Keratinocyte (primary cell): ENCODE data around the gene IQCK. TPM values are rescaled to one million over a fixed set of nuclear protein-coding genes. Genes with fewer than 3 reads are reported as not detected.
A peak's percentile ranks its signal among the peaks of the same experiment; 100 is the strongest.
"Not testable (repeated sequence)": the region's sequence is repeated elsewhere in the genome, so short reads cannot be mapped to it uniquely, and the experiment has no call there.

Source experiments
- DNase-seq: peaks from one replicate; pipeline ENCODE4 v3.0.0-alpha.2; 2011; ENCODE audit warnings: low read depth, missing footprints, low spot score
- FAIRE-seq: peaks from 2 replicates; lab custom pipeline; 2011; peaks lifted over from hg19 to GRCh38; lab: Jason Lieb, UNC
- H2AFZ ChIP-seq: 2 replicates; pipeline ENCODE4 v1.6.0; 2012; ENCODE audit warnings: low read length, control low read depth, inconsistent platforms; ENCODE audit not compliant: control insufficient read depth
- H3K27ac ChIP-seq: 2 replicates; pipeline ENCODE4 v1.5.1; 2011; ENCODE audit warnings: low read length; ENCODE audit not compliant: control insufficient read depth, insufficient read depth
- H3K27me3 ChIP-seq: 3 replicates; pipeline ENCODE4 v1.6.0; 2011; ENCODE audit warnings: low read length; ENCODE audit not compliant: control insufficient read depth, insufficient read depth; ENCODE audit errors: extremely low read depth
- H3K36me3 ChIP-seq, 2 experiments: 2 replicates in 1 of 2; 3 replicates in 1 of 2; pipeline ENCODE4 v1.5.1; 2011; ENCODE audit warnings: low read length in 2 of 2, mild to moderate bottlenecking in 1 of 2; ENCODE audit not compliant: control insufficient read depth in 2 of 2, insufficient read depth in 2 of 2; ENCODE audit errors: extremely low read depth in 1 of 2
- H3K4me1 ChIP-seq: 3 replicates; pipeline ENCODE4 v1.5.1; 2011; ENCODE audit warnings: low read length; ENCODE audit not compliant: control insufficient read depth, insufficient read depth; ENCODE audit errors: extremely low read depth
- H3K4me2 ChIP-seq: 3 replicates; pipeline ENCODE4 v1.6.0; 2011; ENCODE audit warnings: low read depth, low read length; ENCODE audit not compliant: control insufficient read depth, insufficient read depth; ENCODE audit errors: extremely low read depth
- H3K4me3 ChIP-seq, 3 experiments: fragments of 200-600 bp in 1 of 3; sonication (generic) in 1 of 3; 2 replicates in 2 of 3; 3 replicates in 1 of 3; pipeline ENCODE4 v1.5.1; 2011 to 2016; ENCODE audit warnings: low read length in 3 of 3, mild to moderate bottlenecking in 3 of 3, control low read depth in 2 of 3, inconsistent platforms in 1 of 3, low read depth in 1 of 3, mixed read lengths in 1 of 3, mixed run types in 1 of 3, moderate library complexity in 1 of 3; ENCODE audit not compliant: control insufficient read depth in 2 of 3, insufficient read depth in 2 of 3; ENCODE audit errors: extremely low read depth in 1 of 3
- H3K79me2 ChIP-seq: 2 replicates; pipeline ENCODE4 v1.6.0; 2012; ENCODE audit warnings: low read length; ENCODE audit not compliant: control insufficient read depth, insufficient read depth
- H3K9ac ChIP-seq: 3 replicates; pipeline ENCODE4 v1.6.0; 2011; ENCODE audit warnings: low read length; ENCODE audit not compliant: control insufficient read depth, insufficient read depth; ENCODE audit errors: extremely low read depth
- H3K9me1 ChIP-seq: 3 replicates; pipeline ENCODE4 v1.6.0; 2011; ENCODE audit warnings: low read length; ENCODE audit not compliant: control insufficient read depth, insufficient read depth; ENCODE audit errors: extremely low read depth
- H3K9me3 ChIP-seq: 2 replicates; pipeline ENCODE4 v1.5.1; 2012; ENCODE audit warnings: low read depth, low read length; ENCODE audit not compliant: control insufficient read depth
- H4K20me1 ChIP-seq: 3 replicates; pipeline ENCODE4 v1.6.0; 2011; ENCODE audit warnings: low read length; ENCODE audit not compliant: control insufficient read depth, insufficient read depth; ENCODE audit errors: extremely low read depth
- CTCF ChIP-seq, 3 experiments: IDR thresholded peaks in 1 of 3; conservative IDR thresholded peaks in 1 of 3; optimal IDR thresholded peaks in 1 of 3; 2 replicates in 2 of 3; 3 replicates in 1 of 3; pipeline versions ENCODE3 to v1.5.1; 2011; ENCODE audit warnings: low read length in 3 of 3, mild to moderate bottlenecking in 3 of 3, moderate library complexity in 2 of 3, control low read depth in 1 of 3, inconsistent platforms in 1 of 3; ENCODE audit not compliant: insufficient read depth in 2 of 3; ENCODE audit errors: extremely low read depth in 1 of 3
- EZH2 ChIP-seq: IDR thresholded peaks from one replicate; pipeline ENCODE4 v1.6.1; 2012; ENCODE audit warnings: inconsistent platforms, mild to moderate bottlenecking, low read length, moderate library complexity
- dilution Hi-C: fragments of 300-500 bp; cut with MboI; formaldehyde crosslinking; loops from one replicate; pipeline ENCODE4 v1.7.0; 2020; ENCODE audit warnings: low sequenced_read_pairs; ENCODE audit not compliant: extremely low pct_ligation_motif_present
- polyA plus RNA-seq, 5 experiments: library from polyadenylated mRNA; depleted of rRNA in 3 of 5; stranded (reverse) in 3 of 5; stranded (forward) in 1 of 5; unstranded in 1 of 5; fragments of >200 nt; gene quantifications; 1 replicate in 1 of 5; 2 replicates in 3 of 5; 3 replicates in 1 of 5; pipeline versions ENCODE4 v1.2.1 to v1.2.3, GENCODE V29; 2011 to 2012; ENCODE audit warnings: missing spikeins in 2 of 5, low read depth in 1 of 5, low replicate concordance in 1 of 5

The IQCK gene
- polyA plus RNA-seq, 1 donor (not counting 4 experiments of a cell fraction or from before 2014, with no cell fraction given), result 9.7 TPM

- Histone ChIP-seq H3K4me1 (peaks cover 15% of the 10 kb centered on the region), H3K4me2 (peak overlapping the region; percentile 95), H3K27ac (no peak overlapping the region), H3K27me3 (no peaks in the 10 kb centered on the region), H3K9me1 (no peaks in the 10 kb centered on the region), H3K4me3 (peak overlapping the region in 1 of 3 experiments; percentile 77), H3K9ac (no peak overlapping the region), H2AFZ (no peak overlapping the region), H3K9me3 (no peaks in the 10 kb centered on the region), H3K79me2 (peaks cover 54% of the 10 kb centered on the region), H3K36me3 (peaks cover 13% of the 10 kb centered on the region in 2 experiments), H4K20me1 (no peaks in the 10 kb centered on the region)
- FAIRE-seq (peak; percentile 46), DNase-seq (no peak)
- TF ChIP-seq EZH2 (no peak), CTCF (optimal IDR thresholded peaks at IDR 0.05 in 1 of 3, IDR thresholded peaks at IDR 0.05 in 1 of 3, conservative IDR thresholded peaks at IDR 0.05 in 1 of 3; ENCODE audit: extremely low read depth in 1 of 3, insufficient read depth in 2 of 3, low read length in 3 of 3) (no peak)
- dilution Hi-C loops, result no loop called here
These were observed 1.9 kb upstream of the IQCK start for GRCh38 chr16:19716183-19716582.

GRCh38 chr16:19716728-19717127 lies 1.3 kb upstream of the IQCK start:
- dilution Hi-C loops, DNase-seq, H3K9me3 ChIP-seq, H3K27ac ChIP-seq, H2AFZ ChIP-seq, H3K9me1 ChIP-seq, H3K27me3 ChIP-seq, FAIRE-seq, H4K20me1 ChIP-seq: not testable (repeated sequence)
- H3K36me3 ChIP-seq, result peaks cover 10 to 11% of the 10 kb centered on the region in 2 experiments
- H3K4me1 ChIP-seq, result peaks cover 15% of the 10 kb centered on the region
- peak overlapping the region; percentile 95 for H3K4me2 ChIP-seq
- H3K4me3 ChIP-seq, result peak overlapping the region; percentile 77 to 91 (median 78)
- H3K79me2 ChIP-seq, result peaks cover 52% of the 10 kb centered on the region
- H3K9ac ChIP-seq, result peak overlapping the region; percentile 88

GRCh38 chr16:19717314-19717713 lies 757 bp upstream of the IQCK start:
- H3K9me1 ChIP-seq, result no peaks in the 10 kb centered on the region
- no peak for FAIRE-seq
- H3K36me3 ChIP-seq, result peaks cover 6 to 11% of the 10 kb centered on the region in 2 experiments
- no peaks in the 10 kb centered on the region for H3K9me3 ChIP-seq
- H4K20me1 ChIP-seq, result no peaks in the 10 kb centered on the region
- H3K27ac ChIP-seq, result peak overlapping the region; percentile 82
- peak overlapping the region; percentile 95 for H3K4me2 ChIP-seq
- H3K79me2 ChIP-seq, result peaks cover 47% of the 10 kb centered on the region
- no peaks in the 10 kb centered on the region for H3K27me3 ChIP-seq
- peak overlapping the region; percentile 88 for H3K9ac ChIP-seq
- dilution Hi-C loops, result no loop called here
- no peak for DNase-seq
- H2AFZ ChIP-seq, result peak overlapping the region; percentile 99
- no peak for TF ChIP-seq CTCF (optimal IDR thresholded peaks at IDR 0.05 in 1 of 3, IDR thresholded peaks at IDR 0.05 in 1 of 3, conservative IDR thresholded peaks at IDR 0.05 in 1 of 3; ENCODE audit: extremely low read depth in 1 of 3, insufficient read depth in 2 of 3, low read length in 3 of 3)
- no peak for TF ChIP-seq EZH2
- H3K4me3 ChIP-seq, result peak overlapping the region; percentile 77 to 91 (median 78)
- H3K4me1 ChIP-seq, result peaks cover 15% of the 10 kb centered on the region
